Spleen (tissue), 7 donors: Measurements from ENCODE around the gene SYT17.

Source experiments
- CTCF ChIP-seq, 11 experiments: fragments of 200-600 bp in 7 of 11; fragments of 450-650 bp in 4 of 11; sonication (generic) in 4 of 11; IDR thresholded peaks in 8 of 11; conservative IDR thresholded peaks in 3 of 11; 1 replicate in 7 of 11; 2 replicates in 4 of 11; pipeline versions ENCODE4 v1.4.0 to v1.8.0; 2016 to 2021; ENCODE audit warnings: antibody characterized with exemption in 11 of 11, inconsistent platforms in 4 of 11, mild to moderate bottlenecking in 1 of 11
- POLR2AphosphoS5 ChIP-seq, 3 donors: sonication (generic); formaldehyde crosslinking; IDR thresholded peaks; one replicate each; pipeline ENCODE4 v1.5.1; 2017; ENCODE audit warnings: antibody characterized with exemption in 3 of 3
- donor health status: DM: no; HTN: no; CAD: no; lungs with moderate emphysema.
- donor health status: DM: no; HTN: no; CAD: no.
- donor health status: DM: no; HTN: no; CAD: no.

DNA sequence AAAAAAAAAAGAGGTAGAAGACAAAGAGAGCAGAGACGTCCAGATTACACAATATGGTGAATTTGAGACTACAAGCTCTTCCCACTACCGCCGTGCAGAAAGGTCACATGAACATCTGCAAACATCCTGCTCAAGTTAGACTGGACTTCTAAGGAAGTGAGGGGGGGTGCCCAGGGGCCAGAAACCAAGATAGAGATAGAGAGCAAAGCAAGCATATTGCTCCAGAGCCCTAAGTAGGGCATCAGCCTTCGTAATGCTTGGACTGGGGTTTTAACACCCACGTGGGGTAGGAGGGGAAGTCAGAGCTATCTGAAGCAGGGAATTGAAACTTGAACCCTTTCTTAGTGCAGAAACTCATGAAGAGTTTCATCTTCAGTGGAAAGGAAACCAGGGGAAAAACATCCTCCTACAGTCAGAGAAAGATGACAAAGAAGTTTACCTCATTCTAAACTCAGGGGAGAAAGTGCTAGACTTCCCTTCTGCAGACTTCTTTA is 126.2 kb downstream of the SYT17 start:
- no peak for TF ChIP-seq CTCF (IDR thresholded peaks at IDR 0.05 in 8 of 11, conservative IDR thresholded peaks at IDR 0.05 in 3 of 11)
- no peak for TF ChIP-seq POLR2AphosphoS5 (IDR thresholded peaks at IDR 0.05)
